IMR-90 (cell line): ENCODE data around the gene ISCA2. TPM values are rescaled to one million over a fixed set of nuclear protein-coding genes. Genes with fewer than 3 reads are reported as not detected.
A peak's percentile ranks its signal among the peaks of the same experiment; 100 is the strongest.

ENCODE experiments used
- ATAC-seq: fragments of 200-7000 bp; cut with Tn5 transposase; 2 replicates; pipeline ENCODE4 v1.9.1; 2020; ENCODE audit warnings: low read depth, mild to moderate bottlenecking, moderate library complexity
- BruUV-seq: library from RNA; stranded (reverse); fragments of 400-500 nt; replicated peaks from 2 replicates; lab custom pipeline; 2021; lab: Mats Ljungman, UMichigan
- CTCF ChIA-PET: fragments of 300-600 bp; formaldehyde crosslinking; extraction: SDS; loops from one replicate; lab custom pipeline; 2021; ENCODE audit warnings: antibody characterized with exemption; lab: Yijun Ruan, JAX
- POLR2A ChIA-PET: fragments of 300-600 bp; sonication (Branson Sonifier 250); formaldehyde crosslinking; loops from one replicate; lab custom pipeline; 2022; ENCODE audit warnings: antibody characterized with exemption; ENCODE audit not compliant: unreplicated experiment; lab: Charles Lee
- DNase-seq: peaks from one replicate; pipeline ENCODE4 v3.0.0; 2013
- H2AFZ ChIP-seq: replicated peaks from 2 replicates; pipeline ENCODE3; 2013; ENCODE audit warnings: low read length, mild to moderate bottlenecking; ENCODE audit not compliant: poor library complexity
- H2AK5ac ChIP-seq: 2 replicates; pipeline ENCODE4 v1.6.1; 2013; ENCODE audit warnings: low read depth, low read length, inconsistent platforms
- H2AK9ac ChIP-seq: replicated peaks from 2 replicates; pipeline ENCODE3; 2013; ENCODE audit warnings: mild to moderate bottlenecking, low read depth, low read length, moderate library complexity; ENCODE audit not compliant: poor library complexity
- H2BK120ac ChIP-seq: 2 replicates; pipeline ENCODE4 v1.6.1; 2013; ENCODE audit warnings: low read depth, low read length, inconsistent platforms
- H2BK15ac ChIP-seq: 3 replicates; pipeline ENCODE4 v1.6.1; 2013; ENCODE audit warnings: low read depth, low read length, inconsistent platforms
- H2BK20ac ChIP-seq: 2 replicates; pipeline ENCODE4 v1.6.1; 2013; ENCODE audit warnings: low read depth, mild to moderate bottlenecking, inconsistent platforms, low read length, moderate library complexity
- H2BK5ac ChIP-seq: 2 replicates; pipeline ENCODE4 v1.6.1; 2013; ENCODE audit warnings: mild to moderate bottlenecking, low read depth, low read length, inconsistent platforms; ENCODE audit not compliant: poor library complexity, severe bottlenecking
- H3K14ac ChIP-seq: replicated peaks from 2 replicates; pipeline ENCODE4 v1.6.1; 2013; ENCODE audit warnings: low read depth, low read length, inconsistent platforms
- H3K18ac ChIP-seq: 2 replicates; pipeline ENCODE4 v1.6.1; 2013; ENCODE audit warnings: low read depth, low read length, control low read depth
- H3K23ac ChIP-seq: 2 replicates; pipeline ENCODE4 v1.6.1; 2013; ENCODE audit warnings: low read depth, low read length, inconsistent platforms
- H3K27ac ChIP-seq: 2 replicates; pipeline ENCODE4 v1.5.1; 2013; ENCODE audit warnings: mild to moderate bottlenecking, control low read depth, low read length; ENCODE audit not compliant: insufficient read depth
- H3K27me3 ChIP-seq: 2 replicates; pipeline ENCODE4 v1.6.1; 2013; ENCODE audit warnings: low read length; ENCODE audit not compliant: control insufficient read depth, insufficient read depth
- H3K36me3 ChIP-seq: 2 replicates; pipeline ENCODE4 v1.6.1; 2013; ENCODE audit warnings: low read length, mixed read lengths; ENCODE audit not compliant: control insufficient read depth, insufficient read depth
- H3K4ac ChIP-seq: 2 replicates; pipeline ENCODE4 v1.6.1; 2013; ENCODE audit warnings: low read depth, low read length, inconsistent platforms
- H3K4me1 ChIP-seq: 2 replicates; pipeline ENCODE4 v1.6.1; 2013; ENCODE audit warnings: low read length, mixed read lengths; ENCODE audit not compliant: control insufficient read depth, insufficient read depth
- H3K4me2 ChIP-seq: 2 replicates; pipeline ENCODE4 v1.6.1; 2013; ENCODE audit warnings: low read depth, mild to moderate bottlenecking, control low read depth, low read length, moderate library complexity
- H3K4me3 ChIP-seq: 2 replicates; pipeline ENCODE4 v1.5.1; 2013; ENCODE audit warnings: low read depth, mild to moderate bottlenecking, control low read depth, low read length, moderate library complexity; ENCODE audit not compliant: insufficient read depth
- H3K56ac ChIP-seq: 2 replicates; pipeline ENCODE4 v1.6.1; 2013; ENCODE audit warnings: low read length, inconsistent platforms; ENCODE audit not compliant: insufficient read depth; ENCODE audit errors: extremely low read depth
- H3K79me1 ChIP-seq, 2 experiments: 2 replicates each; pipeline ENCODE4 v1.6.1; 2013; ENCODE audit warnings: low read length in 2 of 2, inconsistent platforms in 1 of 2, low read depth in 1 of 2
- H3K9ac ChIP-seq: 2 replicates; pipeline ENCODE4 v1.6.1; 2013; ENCODE audit warnings: low read depth, low read length, control low read depth
- H3K9me1 ChIP-seq: 2 replicates; pipeline ENCODE4 v1.6.1; 2013; ENCODE audit warnings: low read length, inconsistent platforms; ENCODE audit not compliant: insufficient read depth
- H3K9me3 ChIP-seq: 2 replicates; pipeline ENCODE4 v1.6.1; 2013; ENCODE audit warnings: low read length; ENCODE audit not compliant: control insufficient read depth, insufficient read depth
- H4K20me1 ChIP-seq: 2 replicates; pipeline ENCODE4 v1.6.1; 2013; ENCODE audit warnings: low read length, inconsistent platforms; ENCODE audit not compliant: insufficient read depth
- H4K5ac ChIP-seq: 2 replicates; pipeline ENCODE4 v1.6.1; 2013; ENCODE audit warnings: mild to moderate bottlenecking, low read depth, low read length, control low read depth
- H4K8ac ChIP-seq, 2 experiments: 2 replicates each; pipeline ENCODE4 v1.6.1; 2013; ENCODE audit warnings: low read depth in 2 of 2, low read length in 2 of 2, control low read depth in 1 of 2, inconsistent platforms in 1 of 2
- H4K91ac ChIP-seq: 2 replicates; pipeline ENCODE4 v1.6.1; 2013; ENCODE audit warnings: low read depth, low read length, inconsistent platforms; ENCODE audit not compliant: insufficient read depth
- BHLHE40 ChIP-seq: fragments of 150-350 bp; IDR thresholded peaks from 2 replicates; pipeline ENCODE4 v1.6.1; 2016; ENCODE audit warnings: mild to moderate bottlenecking, low read depth, low read length
- CEBPB ChIP-seq: IDR thresholded peaks from 2 replicates; pipeline ENCODE4 v1.6.1; 2012; ENCODE audit warnings: low read depth, low read length, improper control_type of control experiment
- CHD1 ChIP-seq: IDR thresholded peaks from 2 replicates; pipeline ENCODE4 v1.6.1; 2012; ENCODE audit warnings: low read depth, low read length, improper control_type of control experiment
- ELK1 ChIP-seq: fragments of 150-350 bp; IDR thresholded peaks from 2 replicates; pipeline ENCODE4 v1.6.1; 2016; ENCODE audit warnings: low read depth, mild to moderate bottlenecking, low read length, moderate library complexity, borderline replicate concordance
- FOS ChIP-seq: fragments of 150-350 bp; IDR thresholded peaks from 2 replicates; pipeline ENCODE4 v1.6.1; 2016; ENCODE audit warnings: low read depth, low read length
- MAFK ChIP-seq: IDR thresholded peaks from 2 replicates; pipeline ENCODE4 v1.6.1; 2012; ENCODE audit warnings: low read depth, low read length, improper control_type of control experiment
- MAZ ChIP-seq: IDR thresholded peaks from 2 replicates; pipeline ENCODE4 v1.6.1; 2012; ENCODE audit warnings: low read depth, mild to moderate bottlenecking, low read length, improper control_type of control experiment, moderate library complexity, borderline replicate concordance
- MXI1 ChIP-seq: IDR thresholded peaks from 2 replicates; pipeline ENCODE4 v1.6.1; 2012; ENCODE audit warnings: low read depth, mild to moderate bottlenecking, low read length, moderate library complexity, borderline replicate concordance
- NFE2L2 ChIP-seq: fragments of 150-350 bp; IDR thresholded peaks from 2 replicates; pipeline ENCODE4 v1.6.1; 2016; ENCODE audit warnings: low read depth, mild to moderate bottlenecking, low read length
- POLR2A ChIP-seq: IDR thresholded peaks from 2 replicates; pipeline ENCODE4 v1.6.1; 2012; ENCODE audit warnings: mild to moderate bottlenecking, low read depth, low read length
- RAD21 ChIP-seq: IDR thresholded peaks from 2 replicates; pipeline ENCODE4 v1.6.1; 2012; ENCODE audit warnings: low read length, improper control_type of control experiment
- RCOR1 ChIP-seq: IDR thresholded peaks from 2 replicates; pipeline ENCODE4 v1.6.1; 2012; ENCODE audit warnings: mild to moderate bottlenecking, low read length, improper control_type of control experiment; ENCODE audit not compliant: insufficient replicate concordance
- RFX5 ChIP-seq: IDR thresholded peaks from 2 replicates; pipeline ENCODE4 v1.8.0; 2012; ENCODE audit warnings: low read depth, mild to moderate bottlenecking, low read length, moderate library complexity
- SMC3 ChIP-seq: fragments of 150-350 bp; IDR thresholded peaks from 2 replicates; pipeline ENCODE4 v1.6.1; 2016; ENCODE audit warnings: low read depth, mild to moderate bottlenecking, antibody characterized with exemption, low read length, moderate library complexity
- WGBS, 2 experiments: methylation state at CpG; one replicate each; pipeline versions ENCODE4 v1.1.5 to v1.1.7; 2013; ENCODE audit warnings: missing lambda C conversion rate in 2 of 2; ENCODE audit not compliant: insufficient read length in 1 of 2; ENCODE audit errors: extremely low coverage in 2 of 2; 5-methylcytosine and 5-hydroxymethylcytosine counted together
- dilution Hi-C: fragments of 300-500 bp; cut with HindIII; formaldehyde crosslinking; loops from one replicate; pipeline ENCODE4 v1.14.3; 2018; ENCODE audit warnings: low sequenced_read_pairs; ENCODE audit not compliant: unreplicated experiment
- in situ Hi-C: fragments of 300-500 bp; cut with MboI; formaldehyde crosslinking; loops from 3 replicates; pipeline ENCODE4 v1.14.3; 2019; ENCODE audit warnings: low sequenced_read_pairs, inconsistent platforms, mixed read lengths
- intact Hi-C: fragments of 100-400 bp; cut with micrococcal nuclease; formaldehyde crosslinking; loops from 2 replicates; pipeline ENCODE4 v1.10.0; 2022
- polyA plus RNA-seq, 3 experiments: library from polyadenylated mRNA; depleted of rRNA; stranded (reverse); fragments of >200 nt; gene quantifications; 2 replicates each; pipeline ENCODE4 v1.2.3, GENCODE V29; 2012; ENCODE audit warnings: low replicate concordance in 1 of 3
- total RNA-seq: library from RNA; depleted of rRNA; stranded (reverse); fragments of >200 nt; gene quantifications from 2 replicates; pipeline ENCODE4 v1.2.3, GENCODE V29; 2012
- TF ChIP-seq, protein P1 (sequence below): conservative IDR thresholded peaks from 2 replicates; pipeline ENCODE4 v1.5.1; 2012; ENCODE audit warnings: mild to moderate bottlenecking, low read depth, low read length, improper control_type of control experiment
- TF ChIP-seq, protein P2 (sequence below): fragments of 150-350 bp; IDR thresholded peaks from 2 replicates; pipeline ENCODE4 v1.6.1; 2017; ENCODE audit warnings: mild to moderate bottlenecking, antibody characterized with exemption, low read length, low read depth

The ISCA2 gene
- total and polyA plus RNA-seq, 2 of the 4 experiments (the other 2 are of a cell fraction) = 5.4 to 25.7 TPM

DNA sequence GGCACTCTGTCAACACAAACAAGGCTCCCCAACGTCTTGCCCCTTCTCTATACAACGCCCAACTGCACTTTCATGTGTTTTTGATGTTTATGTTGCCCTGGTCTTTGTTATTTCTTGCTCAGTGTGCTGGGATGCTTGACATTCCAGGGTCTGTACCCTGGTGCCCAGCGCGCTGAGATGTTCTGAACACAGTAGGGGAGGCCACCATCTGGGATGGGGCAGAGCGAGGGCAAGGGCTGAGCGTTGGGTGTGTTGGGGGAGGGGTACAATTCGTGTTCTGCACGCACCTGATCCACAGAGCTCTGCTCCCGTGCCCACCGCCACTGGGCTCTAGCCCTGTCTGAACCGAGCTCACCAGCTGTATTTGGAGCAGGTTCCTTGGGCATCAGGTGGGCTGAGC, 52.9 kb downstream of the ISCA2 start:
- Histone ChIP-seq H3K4me1 (peaks cover 11% of the 10 kb centered on the region), H3K14ac (0 out of 2 replicates have a peak overlapping the region, but pooled peaks have one; percentile 21), H3K27ac (no peak overlapping the region), H2BK120ac (no peak overlapping the region), H3K4me3 (no peak overlapping the region), H3K4ac (no peak overlapping the region; the same call in 1 of the 2 replicates), H3K9me1 (peaks cover 18% of the 10 kb centered on the region), H2BK20ac (no peak overlapping the region), H2BK15ac (no peak overlapping the region), H4K91ac (no peak overlapping the region; the same call in 1 of the 2 replicates), H2AFZ (no peak overlapping the region), H4K8ac (no peak overlapping the region), H3K9ac (no peak overlapping the region), H2AK9ac (peak overlapping the region; percentile 5), H3K4me2 (no peak overlapping the region), H2AK5ac (no peak overlapping the region), H3K36me3 (peaks cover 3% of the 10 kb centered on the region; the same call in 1 of the 2 replicates), H4K5ac (no peak overlapping the region), H3K27me3 (no peaks in the 10 kb centered on the region), H4K20me1 (no peaks in the 10 kb centered on the region), H3K56ac (no peak overlapping the region), H3K18ac (no peak overlapping the region), H3K23ac (no peak overlapping the region), H3K9me3 (no peaks in the 10 kb centered on the region), H2BK5ac (no peak overlapping the region), H3K79me1 (peaks cover 0 to 20% of the 10 kb centered on the region in 2 experiments; a peak in 1 of 4 replicates)
- BruUV-seq = no TSS peak
- no peak for TF ChIP-seq NFE2L2
- no peak for TF ChIP-seq MXI1
- no peak for TF ChIP-seq SMC3
- no peak for TF ChIP-seq ELK1
- TF ChIP-seq CHD1 = no peak
- TF ChIP-seq POLR2A = no peak
- TF ChIP-seq, protein P1, sequence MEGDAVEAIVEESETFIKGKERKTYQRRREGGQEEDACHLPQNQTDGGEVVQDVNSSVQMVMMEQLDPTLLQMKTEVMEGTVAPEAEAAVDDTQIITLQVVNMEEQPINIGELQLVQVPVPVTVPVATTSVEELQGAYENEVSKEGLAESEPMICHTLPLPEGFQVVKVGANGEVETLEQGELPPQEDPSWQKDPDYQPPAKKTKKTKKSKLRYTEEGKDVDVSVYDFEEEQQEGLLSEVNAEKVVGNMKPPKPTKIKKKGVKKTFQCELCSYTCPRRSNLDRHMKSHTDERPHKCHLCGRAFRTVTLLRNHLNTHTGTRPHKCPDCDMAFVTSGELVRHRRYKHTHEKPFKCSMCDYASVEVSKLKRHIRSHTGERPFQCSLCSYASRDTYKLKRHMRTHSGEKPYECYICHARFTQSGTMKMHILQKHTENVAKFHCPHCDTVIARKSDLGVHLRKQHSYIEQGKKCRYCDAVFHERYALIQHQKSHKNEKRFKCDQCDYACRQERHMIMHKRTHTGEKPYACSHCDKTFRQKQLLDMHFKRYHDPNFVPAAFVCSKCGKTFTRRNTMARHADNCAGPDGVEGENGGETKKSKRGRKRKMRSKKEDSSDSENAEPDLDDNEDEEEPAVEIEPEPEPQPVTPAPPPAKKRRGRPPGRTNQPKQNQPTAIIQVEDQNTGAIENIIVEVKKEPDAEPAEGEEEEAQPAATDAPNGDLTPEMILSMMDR = no peak
- TF ChIP-seq RCOR1 = no peak
- TF ChIP-seq, protein P2, sequence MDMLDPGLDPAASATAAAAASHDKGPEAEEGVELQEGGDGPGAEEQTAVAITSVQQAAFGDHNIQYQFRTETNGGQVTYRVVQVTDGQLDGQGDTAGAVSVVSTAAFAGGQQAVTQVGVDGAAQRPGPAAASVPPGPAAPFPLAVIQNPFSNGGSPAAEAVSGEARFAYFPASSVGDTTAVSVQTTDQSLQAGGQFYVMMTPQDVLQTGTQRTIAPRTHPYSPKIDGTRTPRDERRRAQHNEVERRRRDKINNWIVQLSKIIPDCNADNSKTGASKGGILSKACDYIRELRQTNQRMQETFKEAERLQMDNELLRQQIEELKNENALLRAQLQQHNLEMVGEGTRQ = no peak
- TF ChIP-seq RFX5 = no peak
- TF ChIP-seq MAZ = no peak
- no peak for TF ChIP-seq RAD21
- TF ChIP-seq MAFK = no peak
- TF ChIP-seq CEBPB = no peak
- no peak for TF ChIP-seq FOS
- TF ChIP-seq BHLHE40 = no peak
- 20% methylated on average over 2 of the region's 11 CpGs; no CpG with 5 or more reads in 1 of the 2 experiments for WGBS, 2 experiments
- ChIA-PET CTCF (no interaction called here), POLR2A (interaction anchor here (0.5 kb wide), 1 partner anchor 260 kb away, joined by 3 read pairs; no protein-coding TSS in a partner anchor)
- ATAC-seq (peak; percentile 50), DNase-seq (no peak)
- dilution Hi-C loops (no loop called here), intact Hi-C loops (no loop called here), in situ Hi-C loops (no loop called here)
